ENCODE measurements around the gene PRKG1.

Gene PRKG1

DNA sequence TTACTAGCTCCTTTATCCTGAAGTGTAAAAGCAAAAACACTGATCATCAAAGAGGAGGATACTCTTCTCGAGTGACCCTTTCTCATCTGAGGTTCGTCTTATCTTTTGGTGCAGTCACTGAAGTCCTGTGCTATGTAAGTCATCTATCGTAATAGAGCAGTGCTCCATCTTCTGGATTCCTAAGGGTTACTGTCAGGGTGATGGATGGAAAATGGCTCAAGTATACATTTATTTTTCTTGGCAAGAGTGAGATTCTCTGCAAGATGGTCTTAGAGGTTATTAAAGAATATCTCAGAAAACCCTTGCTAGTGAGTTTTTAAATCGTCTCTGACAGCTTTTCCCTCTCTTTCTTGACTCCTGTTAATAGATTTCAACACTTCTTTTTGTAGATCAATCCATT lies 12.4 kb downstream of the PRKG1 start:
- TF ChIP-seq EZH2phosphoT487 (IDR thresholded peaks at IDR 0.05; ENCODE audit: borderline replicate concordance, low read length) = no peak
- TF ChIP-seq, protein P1, sequence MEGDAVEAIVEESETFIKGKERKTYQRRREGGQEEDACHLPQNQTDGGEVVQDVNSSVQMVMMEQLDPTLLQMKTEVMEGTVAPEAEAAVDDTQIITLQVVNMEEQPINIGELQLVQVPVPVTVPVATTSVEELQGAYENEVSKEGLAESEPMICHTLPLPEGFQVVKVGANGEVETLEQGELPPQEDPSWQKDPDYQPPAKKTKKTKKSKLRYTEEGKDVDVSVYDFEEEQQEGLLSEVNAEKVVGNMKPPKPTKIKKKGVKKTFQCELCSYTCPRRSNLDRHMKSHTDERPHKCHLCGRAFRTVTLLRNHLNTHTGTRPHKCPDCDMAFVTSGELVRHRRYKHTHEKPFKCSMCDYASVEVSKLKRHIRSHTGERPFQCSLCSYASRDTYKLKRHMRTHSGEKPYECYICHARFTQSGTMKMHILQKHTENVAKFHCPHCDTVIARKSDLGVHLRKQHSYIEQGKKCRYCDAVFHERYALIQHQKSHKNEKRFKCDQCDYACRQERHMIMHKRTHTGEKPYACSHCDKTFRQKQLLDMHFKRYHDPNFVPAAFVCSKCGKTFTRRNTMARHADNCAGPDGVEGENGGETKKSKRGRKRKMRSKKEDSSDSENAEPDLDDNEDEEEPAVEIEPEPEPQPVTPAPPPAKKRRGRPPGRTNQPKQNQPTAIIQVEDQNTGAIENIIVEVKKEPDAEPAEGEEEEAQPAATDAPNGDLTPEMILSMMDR (IDR thresholded peaks at IDR 0.05; ENCODE audit: low read depth, low read length, poor library complexity, severe bottlenecking) = no peak
- Histone ChIP-seq H3F3A (ENCODE audit: control insufficient read depth, insufficient read depth) (no peaks in the 10 kb centered on the region), H3K4me1 (ENCODE audit: control insufficient read depth, low read length) (no peaks in the 10 kb centered on the region), H3K9me2 (replicated peaks; ENCODE audit: control insufficient read depth, low read length) (no peaks in the 10 kb centered on the region), H3K79me2 (ENCODE audit: control insufficient read depth, low read length) (no peaks in the 10 kb centered on the region), H3K4me2 (ENCODE audit: low read length) (no peak overlapping the region), H3K27me3 (ENCODE audit: control insufficient read depth, low read length) (0 out of 2 replicates have a peak, but pooled peaks cover 2% of the 10 kb centered on the region), H3K27ac (ENCODE audit: low read depth, low read length) (no peak overlapping the region), H3K9me3 (ENCODE audit: control insufficient read depth, insufficient read depth, low read length) (no peaks in the 10 kb centered on the region), H3K36me3 (ENCODE audit: control insufficient read depth, low read length) (no peaks in the 10 kb centered on the region), H3K4me3 (ENCODE audit: low read length) (no peak overlapping the region), H4K20me1 (ENCODE audit: control insufficient read depth, insufficient read depth, low read depth, low read length) (no peaks in the 10 kb centered on the region)

DNA sequence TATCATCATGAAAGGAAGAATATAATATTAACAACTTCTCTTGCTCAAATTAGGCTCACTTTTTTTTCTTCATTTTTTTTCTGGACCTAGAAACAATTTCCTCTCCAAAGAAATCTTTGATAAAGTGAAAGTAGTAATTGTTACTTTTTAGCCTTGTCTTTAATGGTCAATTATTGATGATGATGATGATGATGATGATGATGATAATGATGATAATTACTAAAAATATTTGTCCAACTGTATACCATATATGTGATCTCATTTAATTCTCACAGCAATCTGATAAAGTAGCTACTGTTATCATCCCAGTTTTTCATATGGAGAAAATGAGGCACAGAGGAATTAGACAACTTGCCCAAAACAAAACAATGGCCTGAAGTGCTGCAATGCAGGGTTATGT lies 12.8 kb downstream of the PRKG1 start:
- Histone ChIP-seq H3K79me2 (ENCODE audit: control insufficient read depth, low read length) (no peaks in the 10 kb centered on the region), H3K36me3 (ENCODE audit: control insufficient read depth, low read length) (no peaks in the 10 kb centered on the region), H3K4me1 (ENCODE audit: control insufficient read depth, low read length) (no peaks in the 10 kb centered on the region), H3K27me3 (ENCODE audit: control insufficient read depth, low read length) (0 out of 2 replicates have a peak, but pooled peaks cover 2% of the 10 kb centered on the region), H3K27ac (ENCODE audit: low read depth, low read length) (no peak overlapping the region), H3K9me3 (ENCODE audit: control insufficient read depth, insufficient read depth, low read length) (no peaks in the 10 kb centered on the region), H4K20me1 (ENCODE audit: control insufficient read depth, insufficient read depth, low read depth, low read length) (no peaks in the 10 kb centered on the region), H3K4me3 (ENCODE audit: low read length) (no peak overlapping the region), H3K4me2 (ENCODE audit: low read length) (no peak overlapping the region), H3K9me2 (replicated peaks; ENCODE audit: control insufficient read depth, low read length) (no peaks in the 10 kb centered on the region), H3F3A (ENCODE audit: control insufficient read depth, insufficient read depth) (no peaks in the 10 kb centered on the region)
- TF ChIP-seq, protein P1 (IDR thresholded peaks at IDR 0.05; ENCODE audit: low read depth, low read length, poor library complexity, severe bottlenecking) = no peak
- TF ChIP-seq EZH2phosphoT487 (IDR thresholded peaks at IDR 0.05; ENCODE audit: borderline replicate concordance, low read length) = no peak

DNA sequence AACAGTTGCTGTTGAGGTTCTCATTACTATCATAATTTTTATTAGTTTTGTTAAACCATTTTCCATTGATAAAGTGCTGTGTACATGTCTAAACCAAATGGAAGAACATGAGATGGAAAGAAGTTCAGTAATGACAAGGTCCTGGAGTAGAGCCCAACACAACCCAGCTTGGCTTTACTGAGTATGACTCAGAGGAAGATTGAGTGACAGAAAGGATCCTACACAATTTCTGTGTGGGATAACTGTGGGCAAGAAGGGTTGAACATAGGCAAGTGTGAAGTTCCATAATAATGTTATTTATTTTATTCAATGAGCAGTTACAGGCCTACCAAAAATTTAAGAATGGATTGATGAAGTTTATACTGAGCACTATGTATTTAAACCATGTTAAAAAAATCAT lies 15.9 kb downstream of the PRKG1 start:
- no peak overlapping the region for H3K4me2 ChIP-seq (ENCODE audit: low read length)
- H3K4me1 ChIP-seq (ENCODE audit: control insufficient read depth, low read length) = no peaks in the 10 kb centered on the region
- no peak overlapping the region for H3K4me3 ChIP-seq (ENCODE audit: low read length)
- no peaks in the 10 kb centered on the region for H3K36me3 ChIP-seq (ENCODE audit: control insufficient read depth, low read length)
- H4K20me1 ChIP-seq (ENCODE audit: control insufficient read depth, insufficient read depth, low read depth, low read length) = no peaks in the 10 kb centered on the region
- TF ChIP-seq, protein P1 (IDR thresholded peaks at IDR 0.05; ENCODE audit: low read depth, low read length, poor library complexity, severe bottlenecking) = no peak
- no peak for TF ChIP-seq EZH2phosphoT487 (IDR thresholded peaks at IDR 0.05; ENCODE audit: borderline replicate concordance, low read length)
- no peaks in the 10 kb centered on the region for H3K9me3 ChIP-seq (ENCODE audit: control insufficient read depth, insufficient read depth, low read length)
- H3K27me3 ChIP-seq (ENCODE audit: control insufficient read depth, low read length) = 0 out of 2 replicates have a peak, but pooled peaks cover 2% of the 10 kb centered on the region
- H3F3A ChIP-seq (ENCODE audit: control insufficient read depth, insufficient read depth) = no peaks in the 10 kb centered on the region
- no peaks in the 10 kb centered on the region for H3K9me2 ChIP-seq (replicated peaks; ENCODE audit: control insufficient read depth, low read length)
- no peaks in the 10 kb centered on the region for H3K79me2 ChIP-seq (ENCODE audit: control insufficient read depth, low read length)
- H3K27ac ChIP-seq (ENCODE audit: low read depth, low read length) = no peak overlapping the region
